LHCN-M2 (cell line): Measurements from ENCODE around the gene SNAPC2. TPM values are rescaled to one million over a fixed set of nuclear protein-coding genes. Genes with fewer than 3 reads are reported as not detected.
A peak's percentile ranks its signal among the peaks of the same experiment; 100 is the strongest.

Source experiments
- DNase-seq: peaks from one replicate; pipeline ENCODE4 v3.0.0-alpha.2; 2012; ENCODE audit warnings: low read depth
- polyA plus RNA-seq: library from polyadenylated mRNA; unstranded; fragments of >200 nt; gene quantifications from one replicate; pipeline ENCODE4 v1.2.1, GENCODE V29; 2012; ENCODE audit warnings: missing spikeins
- total RNA-seq: library from RNA; depleted of rRNA; stranded (reverse); fragments of >200 nt; gene quantifications from 2 replicates; pipeline ENCODE4 v1.2.3, GENCODE V29; 2014; rRNA removed

Gene SNAPC2
- total RNA-seq: 25.5 and 28.8 TPM in 2 replicates
- polyA plus RNA-seq: 25.5 TPM

- peak; percentile 92 for DNase-seq
These were observed at the start of gene SNAPC2 for GRCh38 chr19:7919610-7920518. Gene SNAPC2 (plus strand): TSS chr19:7920338. CDS start chr19:7920367, 29 bp downstream.

GRCh38 chr19:7870571-7871436 is 49.3 kb upstream of the SNAPC2 start:
- DNase-seq: peak; percentile 35

- peak; percentile 82 for DNase-seq
These were observed 48.5 kb upstream of the SNAPC2 start for GRCh38 chr19:7871437-7872305.

GRCh38 chr19:7872306-7873204 is 47.6 kb upstream of the SNAPC2 start:
- DNase-seq: no peak

GRCh38 chr19:7873304-7874075 is 46.6 kb upstream of the SNAPC2 start:
- no peak for DNase-seq

GRCh38 chr19:7874076-7874896 is 45.9 kb upstream of the SNAPC2 start, which contains the start of gene PRR36:
Gene PRR36 (minus strand): TSS chr19:7874390. CDS start chr19:7873689, 701 bp downstream.
- no peak for DNase-seq

- DNase-seq: no peak
These were observed 45.3 kb upstream of the SNAPC2 start for GRCh38 chr19:7874897-7875273.

GRCh38 chr19:7877249-7877836 is 42.8 kb upstream of the SNAPC2 start:
- no peak for DNase-seq

- DNase-seq: no peak
These were observed 40.9 kb upstream of the SNAPC2 start for GRCh38 chr19:7879111-7879807.

GRCh38 chr19:7879836-7880235 is 40.3 kb upstream of the SNAPC2 start:
- DNase-seq: no peak

GRCh38 chr19:7881910-7882309 is 38.2 kb upstream of the SNAPC2 start:
- no peak for DNase-seq

- no peak for DNase-seq
These were observed 37.0 kb upstream of the SNAPC2 start for GRCh38 chr19:7883105-7883504.

- DNase-seq: no peak
These were observed 36.2 kb upstream of the SNAPC2 start for GRCh38 chr19:7883796-7884570.

GRCh38 chr19:7885818-7886217 is 34.3 kb upstream of the SNAPC2 start:
- no peak for DNase-seq

GRCh38 chr19:7887408-7888144 is 32.6 kb upstream of the SNAPC2 start:
- DNase-seq: no peak
